HG02678 (cell line): Measurements from ENCODE around the gene OR5H15.
A peak's percentile ranks its signal among the peaks of the same experiment; 100 is the strongest.
"Not testable (repeated sequence)": the region's sequence is repeated elsewhere in the genome, so short reads cannot be mapped to it uniquely, and the experiment has no call there.

Experiments used
- ATAC-seq: cut with Tn5 transposase; IDR thresholded peaks from one replicate; pipeline ENCODE4 v1.9.1; 2021; ENCODE audit warnings: mild to moderate bottlenecking, moderate library complexity; ENCODE audit not compliant: unreplicated experiment

OR5H15 gene

GRCh38 chr3:98166396-98166795 lies at the start of gene OR5H15:
TSS of gene OR5H15 (plus strand) at chr3:98166696. CDS start at chr3:98168700, 2,004 bp downstream.
- ATAC-seq = no peak

- ATAC-seq = no peak
Measured at GRCh38 chr3:98130421-98130820, 36.1 kb upstream of the OR5H15 start, which contains the start of gene OR5H1. TSS of gene OR5H1 (plus strand) at chr3:98130721. CDS start at chr3:98132698, 1,977 bp downstream.

GRCh38 chr3:98136631-98137030 lies 29.9 kb upstream of the OR5H15 start:
- no peak for ATAC-seq

GRCh38 chr3:98137826-98138557 lies 28.5 kb upstream of the OR5H15 start:
- ATAC-seq = not testable (repeated sequence)

- no peak for ATAC-seq
Measured at GRCh38 chr3:98140531-98140930, 26.0 kb upstream of the OR5H15 start.

GRCh38 chr3:98147179-98147578 lies 19.3 kb upstream of the OR5H15 start, which contains the start of gene OR5H14:
TSS of gene OR5H14 (plus strand) at chr3:98147479. CDS start at chr3:98149386, 1,907 bp downstream.
- no peak for ATAC-seq

GRCh38 chr3:98148751-98149150 lies 17.7 kb upstream of the OR5H15 start:
- ATAC-seq = no peak

GRCh38 chr3:98149456-98149855 lies 17.0 kb upstream of the OR5H15 start:
- not testable (repeated sequence) for ATAC-seq

- ATAC-seq = no peak
Measured at GRCh38 chr3:98151241-98151640, 15.3 kb upstream of the OR5H15 start.

- ATAC-seq = no peak
Measured at GRCh38 chr3:98171071-98171470, 4.6 kb downstream of the OR5H15 start.

GRCh38 chr3:98172621-98173020 lies 6.1 kb downstream of the OR5H15 start:
- no peak for ATAC-seq

- no peak for ATAC-seq
Measured at GRCh38 chr3:98180319-98180890, 13.9 kb downstream of the OR5H15 start.

GRCh38 chr3:98182196-98182595 lies 15.7 kb downstream of the OR5H15 start:
- ATAC-seq = no peak

GRCh38 chr3:98185180-98185579 lies 18.7 kb downstream of the OR5H15 start:
- no peak for ATAC-seq

- peak; percentile 58 for ATAC-seq
Measured at GRCh38 chr3:98188545-98188944, 22.0 kb downstream of the OR5H15 start.

GRCh38 chr3:98190911-98191310 lies 24.4 kb downstream of the OR5H15 start:
- not testable (repeated sequence) for ATAC-seq

GRCh38 chr3:98196293-98196692 lies 29.8 kb downstream of the OR5H15 start:
- not testable (repeated sequence) for ATAC-seq

GRCh38 chr3:98199020-98199419 lies 32.5 kb downstream of the OR5H15 start:
- no peak for ATAC-seq

GRCh38 chr3:98209244-98209643 lies 42.7 kb downstream of the OR5H15 start:
- ATAC-seq = no peak

- no peak for ATAC-seq
Measured at GRCh38 chr3:98213276-98213675, 46.8 kb downstream of the OR5H15 start.

- no peak for ATAC-seq
Measured at GRCh38 chr3:98215051-98215450, 48.6 kb downstream of the OR5H15 start.
